Measurements from ENCODE around the gene ASB2.

GRCh38 chr14:94016446-94016976 lies 40.1 kb upstream of the ASB2 start:
- TF ChIP-seq CTCF (IDR thresholded peaks at IDR 0.05) (no peak), POLR2AphosphoS5 (IDR thresholded peaks at IDR 0.05; ENCODE audit: insufficient read depth in 1 of 2, low read depth in 1 of 2) (no peak), POLR2A (IDR thresholded peaks at IDR 0.05) (no peak)
